SK-N-SH (cell line): ENCODE results near the gene NR5A2.

Experiments used
- EP300 ChIP-seq, 2 experiments: IDR thresholded peaks; 2 replicates each; pipeline versions ENCODE4 v1.4.0 to v1.6.1; 2012; ENCODE audit warnings: borderline replicate concordance in 1 of 2, low read depth in 1 of 2, low read length in 1 of 2
- MXI1 ChIP-seq: IDR thresholded peaks from 2 replicates; pipeline ENCODE4 v1.6.1; 2012; ENCODE audit warnings: mild to moderate bottlenecking, low read depth, low read length, improper control_type of control experiment
- POLR2AphosphoS5 ChIP-seq: IDR thresholded peaks from 2 replicates; pipeline ENCODE4 v1.6.1; 2012; ENCODE audit warnings: low read depth, low read length
- RAD21 ChIP-seq: IDR thresholded peaks from 2 replicates; pipeline ENCODE4 v1.6.1; 2012; ENCODE audit warnings: mild to moderate bottlenecking, low read length
- REST ChIP-seq: IDR thresholded peaks from 2 replicates; pipeline ENCODE4 v1.6.1; 2012; ENCODE audit warnings: mild to moderate bottlenecking, low read depth, low read length, moderate library complexity
- SMC3 ChIP-seq: IDR thresholded peaks from 2 replicates; pipeline ENCODE4 v1.6.1; 2012; ENCODE audit warnings: low read depth, low read length, improper control_type of control experiment
- TAF1 ChIP-seq: IDR thresholded peaks from 2 replicates; pipeline ENCODE4 v1.6.1; 2012; ENCODE audit warnings: low read depth, mild to moderate bottlenecking, low read length, moderate library complexity, borderline replicate concordance
- TF ChIP-seq, protein P1 (sequence below): fragments of 200-600 bp; sonication (generic); IDR thresholded peaks from 2 replicates; pipeline ENCODE4 v1.6.1; 2017; ENCODE audit warnings: antibody characterized with exemption, mild to moderate bottlenecking, moderate library complexity
- TF ChIP-seq, protein P2 (sequence below): IDR thresholded peaks from 2 replicates; pipeline ENCODE4; 2012

DNA sequence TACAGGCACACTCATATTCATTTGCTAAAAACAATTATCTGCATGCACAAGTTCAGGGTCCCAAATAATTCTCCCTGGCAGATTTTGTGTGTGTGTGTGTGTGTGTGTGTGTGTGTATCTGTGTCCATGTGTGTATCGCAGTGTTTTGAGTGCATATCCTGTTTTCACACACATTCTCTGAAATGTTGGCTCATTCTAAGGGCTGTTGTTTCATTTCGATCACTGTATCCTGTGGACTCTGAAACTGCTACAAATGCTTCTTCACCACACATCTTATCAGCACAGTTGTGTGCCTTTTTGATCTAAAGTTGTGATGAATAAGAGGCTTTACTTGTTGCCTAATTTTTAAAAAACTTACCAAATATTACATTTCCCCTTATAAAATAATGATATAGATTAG lies 34.6 kb downstream of the NR5A2 start:
- TF ChIP-seq, protein P1, sequence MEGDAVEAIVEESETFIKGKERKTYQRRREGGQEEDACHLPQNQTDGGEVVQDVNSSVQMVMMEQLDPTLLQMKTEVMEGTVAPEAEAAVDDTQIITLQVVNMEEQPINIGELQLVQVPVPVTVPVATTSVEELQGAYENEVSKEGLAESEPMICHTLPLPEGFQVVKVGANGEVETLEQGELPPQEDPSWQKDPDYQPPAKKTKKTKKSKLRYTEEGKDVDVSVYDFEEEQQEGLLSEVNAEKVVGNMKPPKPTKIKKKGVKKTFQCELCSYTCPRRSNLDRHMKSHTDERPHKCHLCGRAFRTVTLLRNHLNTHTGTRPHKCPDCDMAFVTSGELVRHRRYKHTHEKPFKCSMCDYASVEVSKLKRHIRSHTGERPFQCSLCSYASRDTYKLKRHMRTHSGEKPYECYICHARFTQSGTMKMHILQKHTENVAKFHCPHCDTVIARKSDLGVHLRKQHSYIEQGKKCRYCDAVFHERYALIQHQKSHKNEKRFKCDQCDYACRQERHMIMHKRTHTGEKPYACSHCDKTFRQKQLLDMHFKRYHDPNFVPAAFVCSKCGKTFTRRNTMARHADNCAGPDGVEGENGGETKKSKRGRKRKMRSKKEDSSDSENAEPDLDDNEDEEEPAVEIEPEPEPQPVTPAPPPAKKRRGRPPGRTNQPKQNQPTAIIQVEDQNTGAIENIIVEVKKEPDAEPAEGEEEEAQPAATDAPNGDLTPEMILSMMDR, result no peak
- TF ChIP-seq REST, result no peak
- TF ChIP-seq, protein P2, sequence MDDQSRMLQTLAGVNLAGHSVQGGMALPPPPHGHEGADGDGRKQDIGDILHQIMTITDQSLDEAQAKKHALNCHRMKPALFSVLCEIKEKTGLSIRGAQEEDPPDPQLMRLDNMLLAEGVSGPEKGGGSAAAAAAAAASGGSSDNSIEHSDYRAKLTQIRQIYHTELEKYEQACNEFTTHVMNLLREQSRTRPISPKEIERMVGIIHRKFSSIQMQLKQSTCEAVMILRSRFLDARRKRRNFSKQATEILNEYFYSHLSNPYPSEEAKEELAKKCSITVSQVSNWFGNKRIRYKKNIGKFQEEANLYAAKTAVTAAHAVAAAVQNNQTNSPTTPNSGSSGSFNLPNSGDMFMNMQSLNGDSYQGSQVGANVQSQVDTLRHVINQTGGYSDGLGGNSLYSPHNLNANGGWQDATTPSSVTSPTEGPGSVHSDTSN, result no peak
- no peak for TF ChIP-seq EP300 (IDR thresholded peaks at IDR 0.05; ENCODE audit: borderline replicate concordance in 1 of 2, low read depth in 1 of 2, low read length in 1 of 2)
- no peak for TF ChIP-seq TAF1
- no peak for TF ChIP-seq MXI1
- no peak for TF ChIP-seq RAD21
- no peak for TF ChIP-seq POLR2AphosphoS5
- no peak for TF ChIP-seq SMC3
